ENCODE results near the gene ABCA4. TPM values are rescaled to one million over a fixed set of nuclear protein-coding genes. Genes with fewer than 3 reads are reported as not detected.
A peak's percentile ranks its signal among the peaks of the same experiment; 100 is the strongest.

Gene ABCA4
- total and polyA plus RNA-seq, 2 experiments from 2014 or later = 0.53 to 1.4 TPM

DNA sequence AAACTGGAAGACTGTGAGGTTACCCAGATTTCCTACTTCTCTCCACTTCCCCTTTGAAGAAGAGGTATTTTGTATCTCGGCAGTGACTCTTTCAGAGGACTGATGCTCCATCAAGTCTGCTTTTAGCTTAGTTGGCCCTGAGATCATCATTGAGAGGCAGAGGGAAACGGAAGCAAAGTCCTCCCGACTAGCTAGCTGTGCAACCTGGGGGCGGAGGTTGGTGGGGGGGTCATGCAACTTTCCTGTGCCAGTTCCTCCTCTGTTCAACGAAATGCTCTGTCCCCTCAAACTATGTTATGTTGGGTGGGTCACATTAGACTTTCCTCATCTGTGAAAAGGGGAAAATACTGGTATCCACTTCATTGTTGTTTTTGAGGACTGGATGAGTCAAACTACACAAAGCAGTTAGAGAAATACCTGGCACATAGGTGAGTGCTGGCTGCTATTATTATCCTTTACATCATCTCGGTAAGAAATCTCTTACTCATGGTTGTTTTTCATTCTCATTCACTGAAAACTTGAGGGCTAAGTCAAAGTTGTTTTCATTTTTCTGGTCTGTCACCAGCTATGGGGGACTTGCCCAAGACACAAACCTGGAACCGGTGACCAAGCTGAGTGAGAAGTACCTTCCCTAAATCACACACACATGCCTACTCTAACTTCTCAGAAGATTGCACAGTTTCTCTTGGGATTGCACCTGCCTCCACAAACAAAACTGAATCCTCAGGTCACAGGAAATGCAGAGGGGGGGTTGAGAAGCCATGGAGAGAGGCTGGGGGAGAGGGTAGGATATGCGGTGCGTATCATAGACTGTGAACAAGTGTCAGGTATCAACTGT is 83.3 kb downstream of the ABCA4 start:
- no peaks in the 10 kb centered on the region for H3K9me3 ChIP-seq (ENCODE audit: low read depth)
- TF ChIP-seq EZH2 (IDR thresholded peaks at IDR 0.05; ENCODE audit: borderline replicate concordance) (no peak), EZH2phosphoT487 (IDR thresholded peaks at IDR 0.05; ENCODE audit: low read depth, severe bottlenecking, unreplicated experiment) (no peak)
- TF ChIP-seq, protein P1, sequence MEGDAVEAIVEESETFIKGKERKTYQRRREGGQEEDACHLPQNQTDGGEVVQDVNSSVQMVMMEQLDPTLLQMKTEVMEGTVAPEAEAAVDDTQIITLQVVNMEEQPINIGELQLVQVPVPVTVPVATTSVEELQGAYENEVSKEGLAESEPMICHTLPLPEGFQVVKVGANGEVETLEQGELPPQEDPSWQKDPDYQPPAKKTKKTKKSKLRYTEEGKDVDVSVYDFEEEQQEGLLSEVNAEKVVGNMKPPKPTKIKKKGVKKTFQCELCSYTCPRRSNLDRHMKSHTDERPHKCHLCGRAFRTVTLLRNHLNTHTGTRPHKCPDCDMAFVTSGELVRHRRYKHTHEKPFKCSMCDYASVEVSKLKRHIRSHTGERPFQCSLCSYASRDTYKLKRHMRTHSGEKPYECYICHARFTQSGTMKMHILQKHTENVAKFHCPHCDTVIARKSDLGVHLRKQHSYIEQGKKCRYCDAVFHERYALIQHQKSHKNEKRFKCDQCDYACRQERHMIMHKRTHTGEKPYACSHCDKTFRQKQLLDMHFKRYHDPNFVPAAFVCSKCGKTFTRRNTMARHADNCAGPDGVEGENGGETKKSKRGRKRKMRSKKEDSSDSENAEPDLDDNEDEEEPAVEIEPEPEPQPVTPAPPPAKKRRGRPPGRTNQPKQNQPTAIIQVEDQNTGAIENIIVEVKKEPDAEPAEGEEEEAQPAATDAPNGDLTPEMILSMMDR (IDR thresholded peaks at IDR 0.05; ENCODE audit: poor library complexity) = no peak
- H2AFZ ChIP-seq = no peak overlapping the region
- H3K27ac ChIP-seq = peak overlapping the region; percentile 53
- no peak for DNase-seq (ENCODE audit: low spot score)
- H3K4me1 ChIP-seq (ENCODE audit: insufficient read depth) = peaks cover 6% of the 10 kb centered on the region
- H3K9me2 ChIP-seq (replicated peaks; ENCODE audit: insufficient read depth) = no peaks in the 10 kb centered on the region
- no peaks in the 10 kb centered on the region for H3K36me3 ChIP-seq (replicated peaks; ENCODE audit: insufficient read depth, low read depth)
- no peak overlapping the region for H3K4me2 ChIP-seq
- no peaks in the 10 kb centered on the region for H3K79me2 ChIP-seq
- H4K20me1 ChIP-seq (ENCODE audit: insufficient read depth, poor library complexity, severe bottlenecking) = no peaks in the 10 kb centered on the region
- no peaks in the 10 kb centered on the region for H3K27me3 ChIP-seq
- WGBS (ENCODE audit: low lambda C conversion rate, missing lambda C conversion rate) = 84% methylated on average over 9 of the region's 9 CpGs
- no peak overlapping the region for H3K4me3 ChIP-seq

DNA sequence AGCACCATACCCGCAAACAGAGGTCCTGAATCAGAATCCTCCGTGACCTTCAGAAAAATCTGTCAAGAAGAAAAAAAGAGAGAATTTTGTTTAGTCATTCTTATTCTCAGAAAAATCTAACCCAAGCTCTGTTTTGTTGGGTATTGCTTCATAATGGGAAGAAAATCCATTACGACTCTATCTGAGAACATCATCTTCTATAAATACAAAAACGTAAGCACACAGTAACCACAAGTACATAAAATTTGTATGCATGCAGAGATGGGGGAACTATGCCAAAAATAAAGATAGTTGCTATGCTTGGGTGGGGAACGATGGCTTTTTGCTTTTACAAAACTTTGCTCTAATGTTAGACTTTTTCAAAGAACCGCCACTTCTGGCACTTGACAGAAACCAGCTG is 84.2 kb downstream of the ABCA4 start:
- 53% methylated on average over 6 of the region's 6 CpGs for whole genome bisulfite sequencing (ENCODE audit: low lambda C conversion rate, missing lambda C conversion rate)
- Histone ChIP-seq H3K4me1 (ENCODE audit: insufficient read depth) (peaks cover 6% of the 10 kb centered on the region), H2AFZ (no peak overlapping the region), H3K9me2 (replicated peaks; ENCODE audit: insufficient read depth) (no peaks in the 10 kb centered on the region), H3K9me3 (ENCODE audit: low read depth) (no peaks in the 10 kb centered on the region), H3K79me2 (no peaks in the 10 kb centered on the region), H3K27ac (peak overlapping the region; percentile 55), H3K4me2 (no peak overlapping the region), H3K4me3 (no peak overlapping the region), H4K20me1 (ENCODE audit: insufficient read depth, poor library complexity, severe bottlenecking) (no peaks in the 10 kb centered on the region), H3K27me3 (no peaks in the 10 kb centered on the region), H3K36me3 (replicated peaks; ENCODE audit: insufficient read depth, low read depth) (no peaks in the 10 kb centered on the region)
- no peak for DNase-seq (ENCODE audit: low spot score)
- no peak for TF ChIP-seq EZH2phosphoT487 (IDR thresholded peaks at IDR 0.05; ENCODE audit: low read depth, severe bottlenecking, unreplicated experiment)
- TF ChIP-seq EZH2 (IDR thresholded peaks at IDR 0.05; ENCODE audit: borderline replicate concordance) = no peak
- TF ChIP-seq, protein P1 (IDR thresholded peaks at IDR 0.05; ENCODE audit: poor library complexity) = no peak

DNA sequence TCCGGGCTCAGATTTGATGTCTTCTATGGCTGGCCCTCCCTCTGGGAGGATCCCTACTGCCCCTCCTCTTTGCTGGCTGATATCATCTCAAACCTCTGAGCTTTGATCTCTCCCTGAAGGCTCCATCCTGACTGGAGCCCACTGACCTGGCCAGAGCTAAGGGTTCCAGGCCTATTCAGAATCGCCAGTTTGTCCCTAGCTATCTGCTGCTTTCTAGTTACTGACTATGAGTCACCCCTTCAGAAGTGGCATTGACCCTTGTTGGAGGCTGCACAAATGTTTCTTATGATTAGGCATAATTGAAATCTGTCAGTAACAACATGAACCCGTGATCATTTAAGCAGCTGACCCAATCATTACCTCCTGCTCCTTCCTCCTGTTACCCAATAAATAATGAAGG is 87.1 kb downstream of the ABCA4 start:
- TF ChIP-seq EZH2 (IDR thresholded peaks at IDR 0.05; ENCODE audit: borderline replicate concordance) (no peak), EZH2phosphoT487 (IDR thresholded peaks at IDR 0.05; ENCODE audit: low read depth, severe bottlenecking, unreplicated experiment) (no peak)
- TF ChIP-seq, protein P1 (IDR thresholded peaks at IDR 0.05; ENCODE audit: poor library complexity) = no peak
- no peak overlapping the region for H3K4me2 ChIP-seq
- H3K9me2 ChIP-seq (replicated peaks; ENCODE audit: insufficient read depth) = no peaks in the 10 kb centered on the region
- no peak overlapping the region for H3K4me3 ChIP-seq
- no peak for DNase-seq (ENCODE audit: low spot score)
- no peak overlapping the region for H3K27ac ChIP-seq
- H3K9me3 ChIP-seq (ENCODE audit: low read depth) = no peaks in the 10 kb centered on the region
- no peaks in the 10 kb centered on the region for H3K79me2 ChIP-seq
- H2AFZ ChIP-seq = no peak overlapping the region
- 52% methylated on average over 3 of the region's 3 CpGs for WGBS (ENCODE audit: low lambda C conversion rate, missing lambda C conversion rate)
- H3K27me3 ChIP-seq = no peaks in the 10 kb centered on the region
- H4K20me1 ChIP-seq (ENCODE audit: insufficient read depth, poor library complexity, severe bottlenecking) = no peaks in the 10 kb centered on the region
- no peaks in the 10 kb centered on the region for H3K36me3 ChIP-seq (replicated peaks; ENCODE audit: insufficient read depth, low read depth)
- peaks cover 6% of the 10 kb centered on the region for H3K4me1 ChIP-seq (ENCODE audit: insufficient read depth)
